Cardiac septum (tissue), 1 donor: ENCODE results near the gene C2orf68. TPM values are rescaled to one million over a fixed set of nuclear protein-coding genes. Genes with fewer than 3 reads are reported as not detected.
"Not testable (repeated sequence)": the region's sequence is repeated elsewhere in the genome, so short reads cannot be mapped to it uniquely, and the experiment has no call there.

ENCODE experiments used
- DNase-seq: peaks from one replicate; pipeline ENCODE4 v3.0.0-alpha.2; 2020; ENCODE audit warnings: low spot score
- intact Hi-C: fragments of 100-400 bp; cut with DNase I; formaldehyde crosslinking; loops from one replicate; pipeline ENCODE4 v1.14.0; 2022
- total RNA-seq: library from RNA; stranded (reverse); fragmentation: NEBNext Ultra II Directional; extraction: Animal tissue kit (Norgen Biotek cat#: 25700); gene quantifications from one replicate; pipeline ENCODE4 v1.2.1, GENCODE V29; 2021
- donor health status: DM: no; HTN: no; CAD: no.

Gene C2orf68
- total RNA-seq, 1 donor from 2014 or later = 26.3 TPM

- intact Hi-C loops = loop anchor here (2.0 kb wide), 1 partner anchor 179 kb away; no protein-coding TSS in a partner anchor
Observed at GRCh38 chr2:85635636-85636035, 23.8 kb upstream of the C2orf68 start.

GRCh38 chr2:85635011-85635410 is 23.1 kb upstream of the C2orf68 start:
- DNase-seq = peak; percentile 22
- intact Hi-C loops = no loop called here

More at GRCh38 chr2:85635636-85636035, 23.8 kb upstream of the C2orf68 start:
- peak; percentile 14 for DNase-seq

GRCh38 chr2:85631316-85631715 is 19.4 kb upstream of the C2orf68 start:
- intact Hi-C loops = no loop called here
- DNase-seq = no peak

- intact Hi-C loops = no loop called here
- no peak for DNase-seq
Observed at GRCh38 chr2:85628658-85629057, 16.8 kb upstream of the C2orf68 start.

- intact Hi-C loops = no loop called here
- DNase-seq = no peak
Observed at GRCh38 chr2:85623991-85624390, 12.1 kb upstream of the C2orf68 start.

- intact Hi-C loops = no loop called here
Observed at GRCh38 chr2:85621338-85621737, 9.5 kb upstream of the C2orf68 start.

GRCh38 chr2:85619617-85620016 is 7.8 kb upstream of the C2orf68 start:
- intact Hi-C loops = no loop called here
- peak; percentile 1 for DNase-seq

More at GRCh38 chr2:85621338-85621737, 9.5 kb upstream of the C2orf68 start:
- peak; percentile 9 for DNase-seq

GRCh38 chr2:85617723-85618122 is 5.9 kb upstream of the C2orf68 start:
- DNase-seq, intact Hi-C loops: not testable (repeated sequence)

GRCh38 chr2:85615413-85615728 is 3.5 kb upstream of the C2orf68 start:
- no peak for DNase-seq
- intact Hi-C loops = no loop called here

- DNase-seq, intact Hi-C loops: not testable (repeated sequence)
Observed at GRCh38 chr2:85614757-85615156, 2.9 kb upstream of the C2orf68 start.

GRCh38 chr2:85613717-85614515 is 2.0 kb upstream of the C2orf68 start:
- DNase-seq = no peak
- intact Hi-C loops = no loop called here

GRCh38 chr2:85611217-85611704 is 605 bp downstream of the C2orf68 start:
- DNase-seq = no peak
- intact Hi-C loops = no loop called here

GRCh38 chr2:85607268-85608215 is 4.3 kb downstream of the C2orf68 start:
- DNase-seq = no peak
- intact Hi-C loops = no loop called here

GRCh38 chr2:85606116-85606455 is 5.8 kb downstream of the C2orf68 start:
- intact Hi-C loops = no loop called here
- no peak for DNase-seq

- intact Hi-C loops = no loop called here
- no peak for DNase-seq
Observed at GRCh38 chr2:85605406-85606115, 6.3 kb downstream of the C2orf68 start.

- DNase-seq = no peak
- intact Hi-C loops = loop anchor here (5.0 kb wide), 1 partner anchor 42 kb away; the partner anchor contains the start of gene GGCX
Observed at GRCh38 chr2:85604568-85605339, 7.1 kb downstream of the C2orf68 start.

GRCh38 chr2:85604133-85604444 is 7.8 kb downstream of the C2orf68 start:
- intact Hi-C loops = loop anchor here (5.0 kb wide), 1 partner anchor 42 kb away; the partner anchor contains the start of gene GGCX
- not testable (repeated sequence) for DNase-seq

- intact Hi-C loops = loop anchor here (5.0 kb wide), 1 partner anchor 40 kb away; the partner anchor contains the start of gene GGCX
Observed at GRCh38 chr2:85602476-85603234, 9.2 kb downstream of the C2orf68 start, which contains the start of gene TMEM150A. Gene TMEM150A, minus strand, starts transcription at chr2:85602698. Its CDS starts 750 bp downstream, at chr2:85601948.

More at GRCh38 chr2:85602476-85603234, 9.2 kb downstream of the C2orf68 start, which contains the start of gene TMEM150A:
- peak; percentile 95 for DNase-seq
